GM19238 (cell line): ENCODE results near the gene C1QB.
A peak's percentile ranks its signal among the peaks of the same experiment; 100 is the strongest.
"Not testable (repeated sequence)": the region's sequence is repeated elsewhere in the genome, so short reads cannot be mapped to it uniquely, and the experiment has no call there.

ENCODE experiments used
- DNase-seq: peaks from one replicate; pipeline ENCODE4 v3.0.0; 2011; ENCODE audit warnings: low spot score; ENCODE audit not compliant: insufficient read length

C1QB gene

GRCh38 chr1:22694172-22694571 is 41.1 kb downstream of the C1QB start:
- no peak for DNase-seq

- no peak for DNase-seq
Measured at GRCh38 chr1:22696610-22697009, 43.6 kb downstream of the C1QB start.

DNA sequence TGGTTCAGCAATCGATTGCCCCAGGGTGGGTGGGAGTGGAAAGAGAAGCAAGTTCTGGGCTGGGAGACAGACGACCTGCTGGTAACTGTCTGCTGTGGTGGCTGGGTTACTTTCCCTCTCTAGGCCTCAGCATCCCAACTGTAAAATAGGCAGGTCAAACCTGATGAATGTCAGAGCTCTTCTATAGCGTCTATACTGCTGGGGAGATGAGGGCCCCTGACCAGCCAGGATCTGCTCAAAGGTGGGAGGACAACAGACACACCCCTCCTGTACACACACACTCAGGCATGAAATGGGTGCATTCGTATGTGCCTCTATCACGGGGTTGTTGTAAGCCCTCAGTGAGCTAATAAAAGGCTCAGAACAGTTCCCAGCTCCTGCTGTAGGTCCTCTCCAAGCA is 44.9 kb downstream of the C1QB start:
- DNase-seq, result no peak

DNA sequence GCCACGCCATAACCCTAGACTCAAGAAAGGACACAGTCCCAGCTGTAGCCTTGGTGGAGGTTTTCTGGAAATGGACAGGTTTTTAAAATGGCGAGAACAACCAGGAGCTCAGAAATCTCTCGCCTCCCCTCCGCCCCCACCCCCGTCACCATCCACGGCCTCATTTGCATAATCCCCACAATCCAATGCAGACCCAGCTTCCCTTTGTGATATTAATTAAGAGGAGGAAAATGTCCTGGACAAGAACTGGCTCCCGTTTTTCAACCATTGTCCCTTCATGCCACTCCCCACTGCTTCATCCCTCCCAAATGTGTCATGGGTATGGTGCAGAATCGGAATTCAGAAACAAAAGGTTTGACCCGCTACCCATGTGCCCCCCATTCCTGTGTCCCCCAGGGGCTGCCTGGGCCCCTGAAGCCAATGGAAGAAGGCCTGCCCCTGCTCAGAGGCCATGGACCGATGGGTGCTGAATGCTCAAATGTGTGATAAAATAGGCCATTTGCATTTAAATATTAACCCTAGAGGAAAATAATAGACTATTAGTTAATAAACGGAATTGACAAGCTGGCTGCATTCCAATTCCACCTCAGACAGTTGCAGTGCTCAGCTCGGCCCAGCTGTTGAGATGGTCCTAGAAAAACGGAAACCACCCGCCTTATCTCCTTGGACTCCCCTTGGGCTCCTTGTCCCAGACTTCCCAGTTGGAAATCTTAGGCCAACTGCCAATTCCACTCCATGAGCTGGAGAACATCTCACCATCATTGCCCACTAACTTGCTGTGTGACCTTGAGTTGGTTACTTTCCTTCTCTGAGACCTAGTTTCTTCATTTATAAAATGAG is 46.9 kb downstream of the C1QB start:
- DNase-seq, result no peak

DNA sequence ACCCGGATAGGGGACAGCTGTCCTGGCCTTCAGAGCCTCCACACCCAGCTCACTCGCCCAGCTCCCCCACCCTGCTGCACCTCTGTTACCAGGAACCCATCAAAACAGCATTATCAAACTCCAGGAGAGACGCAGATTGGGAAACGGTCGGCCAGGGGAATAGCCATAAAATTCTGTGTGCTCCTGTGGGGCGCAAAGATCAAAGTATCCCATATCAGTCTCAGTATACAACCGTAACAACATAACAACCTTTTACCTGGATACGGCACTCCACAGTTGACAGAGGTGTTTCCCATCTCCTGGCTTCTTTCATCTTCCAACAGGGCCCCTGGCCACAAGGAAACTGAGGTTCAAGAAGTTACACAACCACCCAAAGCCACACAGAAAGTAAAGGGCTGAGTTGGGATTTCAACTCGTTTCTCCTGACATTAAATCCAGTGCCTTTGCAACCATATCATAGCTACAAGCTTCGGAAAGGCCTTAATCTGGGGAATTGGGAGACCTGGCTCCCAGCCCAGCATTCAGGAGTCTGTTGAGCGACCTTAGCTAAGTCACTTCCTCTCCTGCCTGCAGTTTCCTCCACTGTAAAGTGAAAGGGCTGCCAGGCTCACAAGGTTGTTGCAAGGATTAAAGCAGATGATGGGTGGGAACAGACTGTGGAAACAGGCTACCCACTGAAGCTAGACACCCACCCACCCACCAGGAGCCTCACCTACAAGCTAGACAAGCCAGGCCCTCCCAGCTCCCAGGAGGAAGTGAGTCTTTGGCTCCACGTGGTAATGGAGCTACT is 49.5 kb downstream of the C1QB start:
- no peak for DNase-seq

GRCh38 chr1:22704440-22705067 is 51.5 kb downstream of the C1QB start:
- peak; percentile 77 for DNase-seq

- DNase-seq, result no peak
Measured at GRCh38 chr1:22705586-22705985, 52.5 kb downstream of the C1QB start.

GRCh38 chr1:22706100-22706499 is 53.1 kb downstream of the C1QB start:
- DNase-seq, result not testable (repeated sequence)

- no peak for DNase-seq
Measured at GRCh38 chr1:22708777-22709176, 55.7 kb downstream of the C1QB start.

DNA sequence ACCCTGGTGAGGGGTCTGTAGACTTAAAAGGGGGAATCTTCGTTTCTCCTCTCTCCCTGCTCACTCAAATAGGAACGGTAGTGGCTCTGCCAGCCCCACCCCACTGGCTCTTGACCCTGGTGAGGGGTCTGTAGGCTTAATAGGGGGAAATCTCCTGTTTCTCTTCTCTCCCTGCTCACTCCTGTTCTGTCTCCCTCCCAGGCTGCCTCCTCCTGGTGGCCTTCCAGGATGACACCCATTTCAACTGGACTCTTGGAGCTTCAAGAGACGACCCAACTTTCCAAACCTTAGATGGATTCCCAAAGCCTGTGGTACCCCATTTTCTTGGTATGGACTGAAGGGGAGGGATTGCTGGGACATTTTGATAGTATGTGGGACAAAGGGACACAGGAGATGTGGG is 56.2 kb downstream of the C1QB start:
- DNase-seq, result no peak

GRCh38 chr1:22709891-22710700 is 57.1 kb downstream of the C1QB start:
- no peak for DNase-seq

DNA sequence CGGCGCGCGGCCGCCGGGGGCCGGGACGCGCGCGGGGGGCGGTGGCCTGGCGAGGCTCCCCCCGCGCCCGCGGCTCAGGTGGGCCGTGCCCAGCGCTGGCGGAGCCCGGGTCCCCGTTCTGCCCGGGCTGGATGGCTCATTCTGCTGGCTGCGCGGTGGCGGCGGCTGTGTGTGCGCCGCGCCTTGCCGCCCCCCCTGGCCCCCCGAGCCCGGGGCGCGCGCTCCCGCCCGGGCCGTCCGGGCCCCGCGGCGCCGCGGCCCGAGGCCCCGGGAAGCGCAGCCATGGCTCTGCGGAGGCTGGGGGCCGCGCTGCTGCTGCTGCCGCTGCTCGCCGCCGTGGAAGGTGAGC is 57.6 kb downstream of the C1QB start, which contains the start of gene EPHB2:
EPHB2 (plus strand) TSS at position 139 of the 349 bp plus-strand sequence; CDS start at position 283, 144 bp downstream.
- DNase-seq, result no peak

GRCh38 chr1:22711071-22711470 is 58.0 kb downstream of the C1QB start:
- no peak for DNase-seq
